GM06990 (cell line): ENCODE data around the gene TUBA1C.
"Not testable (repeated sequence)": the region's sequence is repeated elsewhere in the genome, so short reads cannot be mapped to it uniquely, and the experiment has no call there.

Experiments used
- DNase-seq: peaks from one replicate; pipeline ENCODE4 v3.0.0-alpha.2; 2011; ENCODE audit not compliant: insufficient read length; ENCODE audit errors: extremely low read depth
- H3K27me3 ChIP-seq: replicated peaks from 2 replicates; pipeline ENCODE4 v1.6.0; 2011; ENCODE audit warnings: low read length; ENCODE audit not compliant: control insufficient read depth, insufficient read depth
- H3K36me3 ChIP-seq: 2 replicates; pipeline ENCODE4 v1.5.1; 2011; ENCODE audit warnings: low read length; ENCODE audit not compliant: control insufficient read depth, insufficient read depth
- H3K4me3 ChIP-seq: replicated peaks from 2 replicates; pipeline ENCODE4 v1.5.1; 2011; ENCODE audit warnings: low read depth, mild to moderate bottlenecking, control low read depth, low read length
- TF ChIP-seq, protein P1 (sequence below): IDR thresholded peaks from 2 replicates; pipeline ENCODE4 v1.5.1; 2011; ENCODE audit warnings: low read length, control low read depth, mild to moderate bottlenecking, inconsistent platforms; ENCODE audit not compliant: insufficient read depth, poor library complexity, severe bottlenecking

The TUBA1C gene

DNA sequence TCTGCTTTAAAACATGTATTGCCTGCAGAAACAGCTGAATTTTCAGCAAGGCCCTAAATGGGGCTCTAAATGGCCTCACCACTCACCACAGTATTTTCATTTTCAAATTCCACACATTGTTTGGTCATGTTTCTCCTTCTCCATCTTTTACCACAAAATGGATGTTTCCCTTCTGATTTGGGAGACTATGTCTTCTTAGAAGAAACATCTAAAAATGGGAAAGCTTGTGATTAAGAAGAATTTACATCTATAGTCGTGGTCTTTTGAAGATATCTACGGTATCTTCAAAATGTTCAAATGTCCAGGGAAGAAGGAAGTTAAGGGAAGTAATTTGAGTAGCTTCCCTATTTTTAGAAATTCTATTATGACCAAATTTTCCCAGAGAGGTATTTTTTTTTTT, 20.7 kb upstream of the TUBA1C start:
- H3K4me3 ChIP-seq: no peak overlapping the region
- no peak for DNase-seq
- no peaks in the 10 kb centered on the region for H3K27me3 ChIP-seq
- TF ChIP-seq, protein P1, sequence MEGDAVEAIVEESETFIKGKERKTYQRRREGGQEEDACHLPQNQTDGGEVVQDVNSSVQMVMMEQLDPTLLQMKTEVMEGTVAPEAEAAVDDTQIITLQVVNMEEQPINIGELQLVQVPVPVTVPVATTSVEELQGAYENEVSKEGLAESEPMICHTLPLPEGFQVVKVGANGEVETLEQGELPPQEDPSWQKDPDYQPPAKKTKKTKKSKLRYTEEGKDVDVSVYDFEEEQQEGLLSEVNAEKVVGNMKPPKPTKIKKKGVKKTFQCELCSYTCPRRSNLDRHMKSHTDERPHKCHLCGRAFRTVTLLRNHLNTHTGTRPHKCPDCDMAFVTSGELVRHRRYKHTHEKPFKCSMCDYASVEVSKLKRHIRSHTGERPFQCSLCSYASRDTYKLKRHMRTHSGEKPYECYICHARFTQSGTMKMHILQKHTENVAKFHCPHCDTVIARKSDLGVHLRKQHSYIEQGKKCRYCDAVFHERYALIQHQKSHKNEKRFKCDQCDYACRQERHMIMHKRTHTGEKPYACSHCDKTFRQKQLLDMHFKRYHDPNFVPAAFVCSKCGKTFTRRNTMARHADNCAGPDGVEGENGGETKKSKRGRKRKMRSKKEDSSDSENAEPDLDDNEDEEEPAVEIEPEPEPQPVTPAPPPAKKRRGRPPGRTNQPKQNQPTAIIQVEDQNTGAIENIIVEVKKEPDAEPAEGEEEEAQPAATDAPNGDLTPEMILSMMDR: no peak
- no peaks in the 10 kb centered on the region for H3K36me3 ChIP-seq

DNA sequence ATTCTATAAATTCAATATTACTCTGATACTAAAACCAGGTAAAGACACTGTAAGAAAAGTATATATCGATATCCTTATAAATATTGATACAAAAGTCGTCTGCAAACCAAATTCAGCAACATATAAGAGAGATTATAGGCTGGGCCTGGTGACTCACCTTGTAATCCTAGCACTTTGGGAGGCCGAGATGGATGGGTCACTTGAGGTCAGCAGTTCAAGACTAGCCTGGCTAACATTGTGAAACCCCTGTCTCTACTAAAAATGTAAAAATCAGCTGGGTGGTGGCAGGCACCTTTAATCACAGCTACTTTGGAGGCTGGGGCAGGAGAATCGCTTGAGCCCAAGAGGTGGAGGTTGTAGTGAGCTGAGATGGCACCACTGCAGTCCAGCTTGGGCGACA, 13.5 kb upstream of the TUBA1C start:
- Histone ChIP-seq H3K4me3 (no peak overlapping the region), H3K36me3 (no peaks in the 10 kb centered on the region), H3K27me3 (no peaks in the 10 kb centered on the region)
- DNase-seq: no peak
- TF ChIP-seq, protein P1: no peak

DNA sequence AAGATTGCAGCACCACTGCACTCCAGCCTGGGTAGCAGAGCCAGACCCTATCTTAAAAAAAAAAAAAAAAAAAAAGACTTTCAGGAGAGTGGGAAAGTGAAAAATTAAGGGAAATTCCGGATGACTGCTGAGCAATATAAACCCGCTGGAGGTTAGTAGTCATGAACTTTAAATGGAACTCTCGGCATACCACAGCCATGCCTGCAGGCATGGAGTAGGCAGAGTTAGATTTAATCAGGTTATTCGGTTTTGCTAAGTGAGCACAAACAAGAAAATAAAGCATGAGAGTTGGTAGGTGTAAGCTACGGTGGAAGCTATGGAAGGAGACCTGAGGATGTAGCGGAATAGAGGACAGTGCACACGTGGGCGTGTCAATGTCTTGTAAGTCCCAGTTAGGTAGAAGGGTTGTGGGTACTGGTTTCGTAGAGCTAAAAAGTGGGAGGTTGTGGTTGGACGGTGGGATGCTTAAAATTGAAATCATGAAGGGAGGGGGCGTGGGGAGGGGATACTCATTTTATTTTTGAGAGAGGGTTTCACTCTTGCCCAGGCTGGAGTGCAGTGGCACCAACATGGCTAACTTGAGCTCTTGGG, 11.8 kb upstream of the TUBA1C start:
- H3K27me3 ChIP-seq: no peaks in the 10 kb centered on the region
- H3K36me3 ChIP-seq: no peaks in the 10 kb centered on the region
- H3K4me3 ChIP-seq: no peak overlapping the region
- TF ChIP-seq, protein P1: no peak
- DNase-seq: no peak

DNA sequence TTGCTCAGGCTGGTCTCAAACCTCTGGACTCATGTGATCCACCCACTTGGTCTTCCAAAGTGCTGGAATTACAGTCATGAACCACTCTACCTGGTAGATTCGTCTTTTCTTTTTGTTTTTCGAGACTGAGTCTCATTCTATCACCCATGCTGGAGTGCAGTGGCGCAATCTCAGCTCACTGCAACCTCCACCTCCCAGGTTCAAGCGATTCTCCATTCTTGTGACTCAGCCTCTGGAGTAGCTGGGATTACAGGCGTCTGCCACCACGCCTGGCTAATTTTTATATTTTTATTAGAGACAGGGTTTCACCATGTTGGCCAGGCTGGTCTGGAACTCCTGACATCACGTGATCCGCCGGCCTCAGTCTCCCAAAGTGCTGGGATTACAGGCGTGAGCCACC, 9.4 kb upstream of the TUBA1C start:
- not testable (repeated sequence) for DNase-seq, H3K27me3 ChIP-seq, H3K36me3 ChIP-seq, H3K4me3 ChIP-seq

DNA sequence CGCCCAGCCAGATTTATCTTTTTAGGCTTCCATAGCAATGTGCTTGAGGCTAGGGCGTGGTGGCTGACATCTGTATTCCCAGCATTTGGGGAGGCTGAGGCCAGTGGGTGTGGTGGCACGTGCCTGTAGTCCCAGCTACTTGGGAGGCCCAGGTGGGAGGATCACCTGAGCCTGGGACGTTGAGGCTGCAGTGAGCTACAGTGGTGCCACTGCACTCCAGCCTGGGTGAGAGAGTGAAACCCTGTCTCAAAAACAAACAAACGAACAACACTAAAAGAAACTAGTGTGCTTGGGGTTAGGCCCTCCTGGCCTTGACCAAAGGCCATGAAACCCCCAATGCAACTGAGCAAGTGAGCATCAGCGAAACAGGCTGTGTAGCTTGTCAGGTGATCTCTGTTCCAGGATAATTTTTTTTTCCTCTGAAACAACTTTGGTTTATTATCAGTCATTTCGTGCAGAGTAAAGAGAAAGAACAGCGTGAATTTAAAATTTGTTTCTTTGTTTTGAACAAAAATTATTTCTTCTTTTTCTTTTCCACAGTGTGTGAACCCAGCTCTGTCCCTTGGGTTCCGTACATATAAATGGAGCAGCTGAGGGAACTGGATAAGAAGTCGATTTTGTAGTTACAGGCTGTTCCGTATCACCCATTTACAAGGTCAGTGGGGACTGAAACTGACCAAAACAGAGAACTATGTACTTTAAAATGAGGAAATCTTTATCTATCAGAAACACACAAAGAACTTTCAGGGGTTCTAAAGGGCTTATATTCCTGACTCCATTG, 8.8 kb upstream of the TUBA1C start:
- no peak overlapping the region for H3K4me3 ChIP-seq
- DNase-seq: no peak
- TF ChIP-seq, protein P1: no peak

DNA sequence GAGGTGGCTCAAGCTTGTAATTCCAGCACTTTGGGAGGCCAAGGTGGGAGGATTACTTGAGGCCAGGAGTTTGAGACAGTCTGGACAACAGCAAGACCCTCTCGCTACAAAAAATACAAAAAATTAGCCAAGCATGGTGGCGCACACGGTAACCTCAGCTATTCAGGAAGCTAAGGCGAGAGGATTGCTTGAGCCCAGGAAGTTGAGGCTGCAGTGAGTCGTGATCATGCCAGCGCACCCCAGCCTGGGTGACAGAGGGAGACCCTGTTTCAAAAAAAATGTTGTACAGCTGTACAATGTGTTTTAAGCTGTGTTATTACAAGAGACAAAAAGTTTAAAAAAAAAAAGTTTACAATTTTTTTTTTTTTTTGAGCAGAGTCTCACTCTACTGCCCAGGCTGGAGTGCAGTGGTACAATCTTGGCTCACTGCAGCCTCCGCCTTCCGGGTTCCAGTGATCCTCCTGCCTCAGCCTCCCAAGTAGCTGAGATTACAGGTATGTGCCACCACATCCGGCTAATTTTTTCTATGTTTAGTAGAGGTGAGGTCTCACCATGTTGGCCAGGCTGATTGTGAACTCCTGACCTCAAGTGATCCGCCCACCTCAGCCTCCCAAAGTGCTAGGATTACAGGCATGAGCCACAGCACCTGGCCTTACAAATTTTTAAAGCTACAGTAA, 7.2 kb upstream of the TUBA1C start:
- not testable (repeated sequence) for DNase-seq, H3K36me3 ChIP-seq, H3K27me3 ChIP-seq, H3K4me3 ChIP-seq

More for the DNA sequence above, 8.8 kb upstream of the TUBA1C start:
- Histone ChIP-seq H3K27me3 (no peaks in the 10 kb centered on the region), H3K36me3 (no peaks in the 10 kb centered on the region)
